SKM-1 (cell line): ENCODE data around the gene FKBP5.
"Not testable (repeated sequence)": the region's sequence is repeated elsewhere in the genome, so short reads cannot be mapped to it uniquely, and the experiment has no call there.

ENCODE experiments used
- DNase-seq: peaks from one replicate; lab custom pipeline; 2025; ENCODE audit not compliant: unreplicated experiment; lab: John Stamatoyannopoulos, UW

FKBP5 gene

DNA sequence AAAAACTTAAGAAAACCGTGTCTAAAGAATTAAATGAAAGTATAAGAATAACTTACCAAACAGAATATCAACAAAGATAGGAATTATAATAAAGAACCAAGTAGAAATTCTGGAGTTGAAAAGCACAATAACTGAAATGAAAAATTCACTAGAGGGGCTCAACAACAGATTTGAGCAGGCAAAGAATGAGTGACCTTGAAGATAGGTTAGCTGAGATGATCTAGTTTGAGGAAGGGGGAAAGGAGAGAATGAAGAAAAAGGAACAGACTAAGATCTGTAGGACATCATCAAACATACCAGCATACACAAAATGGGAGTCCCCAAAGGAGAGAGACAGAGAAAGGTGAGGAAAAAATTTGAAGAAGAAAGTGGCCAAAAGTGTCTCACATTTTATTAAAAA lies 138.3 kb downstream of the FKBP5 start:
- DNase-seq: no peak

DNA sequence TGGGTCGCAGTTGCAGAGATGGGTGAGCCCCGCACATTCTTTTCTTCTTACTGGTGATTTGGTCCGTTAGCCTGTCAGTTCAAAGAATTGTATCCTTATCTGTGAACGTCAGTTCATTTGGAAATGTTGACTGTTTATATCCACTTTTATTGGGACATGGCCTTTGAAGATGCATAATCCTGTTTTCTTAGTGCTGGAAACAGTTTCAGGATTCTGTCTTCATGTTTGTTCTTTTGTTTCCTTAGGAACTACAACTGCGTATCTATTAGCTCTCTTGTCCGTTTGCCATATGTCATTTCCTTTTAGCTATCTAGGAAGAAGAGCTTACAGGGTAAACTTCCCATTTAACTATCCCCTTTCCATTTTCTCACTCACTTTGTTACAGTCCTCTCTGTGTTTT lies 141.0 kb downstream of the FKBP5 start:
- no peak for DNase-seq

DNA sequence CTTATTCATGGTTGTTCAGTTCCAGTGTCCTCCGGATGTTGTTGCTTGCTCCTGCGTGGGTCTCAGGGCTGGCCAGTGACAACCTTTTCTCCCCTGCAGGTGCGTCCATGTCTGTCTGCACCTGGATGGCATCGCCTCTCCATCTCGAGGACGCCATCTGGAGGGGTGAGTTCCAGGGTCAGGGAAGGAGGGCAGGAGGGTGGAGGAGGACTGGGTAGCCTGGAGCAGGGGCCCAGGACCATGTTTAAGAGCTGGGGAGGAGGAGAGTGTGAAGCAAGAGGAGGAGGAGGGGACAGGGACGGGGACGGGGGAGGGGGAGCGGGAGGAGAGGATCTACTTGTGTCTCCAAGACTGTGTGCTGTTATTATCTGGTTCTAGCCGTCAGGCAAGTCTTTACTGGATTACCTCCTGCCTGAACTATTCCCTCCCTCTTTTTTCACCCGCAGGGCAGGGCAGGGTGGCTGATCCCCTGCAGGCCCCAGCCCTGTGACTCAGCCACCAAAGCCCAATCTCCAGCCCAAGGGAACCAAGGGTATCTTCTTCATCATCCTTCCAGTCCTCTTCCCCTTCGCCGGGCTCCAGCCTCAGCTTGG lies 143.8 kb downstream of the FKBP5 start:
- no peak for DNase-seq

DNA sequence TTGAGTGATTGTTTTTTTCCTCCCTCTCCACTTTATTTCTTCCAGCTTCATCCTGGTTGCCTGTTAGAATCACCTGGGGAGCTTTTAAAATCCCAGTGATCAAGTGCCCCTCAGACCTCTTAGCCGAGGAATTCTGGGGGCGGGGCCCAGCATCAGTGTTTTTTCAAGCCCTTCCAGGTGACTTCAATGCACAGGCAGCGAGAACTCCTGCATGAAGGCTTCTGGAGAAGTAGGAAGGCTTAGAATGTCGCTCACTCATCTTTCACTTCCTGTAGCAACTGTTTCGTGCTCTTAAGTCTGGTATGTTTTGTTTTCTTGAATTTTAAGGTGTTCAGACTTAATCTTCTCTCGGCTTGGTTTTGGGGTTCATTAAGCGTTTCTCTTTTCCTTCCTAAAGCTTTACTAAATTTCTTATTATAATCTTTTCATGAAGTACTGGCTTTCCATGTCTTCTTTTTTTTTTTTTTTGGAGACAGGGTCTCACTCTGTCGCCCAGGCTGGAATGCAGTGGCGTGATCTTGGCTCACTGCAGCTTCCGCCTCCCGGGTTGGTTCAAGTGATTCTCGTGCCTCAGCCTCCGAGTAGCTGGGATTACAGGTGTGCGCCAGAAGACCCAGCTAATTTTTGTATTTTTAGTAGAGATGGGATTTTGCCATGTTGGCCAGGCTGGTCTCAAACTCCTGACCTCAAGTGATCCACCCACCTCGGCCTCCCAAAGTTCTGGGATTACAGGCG lies 145.1 kb downstream of the FKBP5 start:
- no peak for DNase-seq

DNA sequence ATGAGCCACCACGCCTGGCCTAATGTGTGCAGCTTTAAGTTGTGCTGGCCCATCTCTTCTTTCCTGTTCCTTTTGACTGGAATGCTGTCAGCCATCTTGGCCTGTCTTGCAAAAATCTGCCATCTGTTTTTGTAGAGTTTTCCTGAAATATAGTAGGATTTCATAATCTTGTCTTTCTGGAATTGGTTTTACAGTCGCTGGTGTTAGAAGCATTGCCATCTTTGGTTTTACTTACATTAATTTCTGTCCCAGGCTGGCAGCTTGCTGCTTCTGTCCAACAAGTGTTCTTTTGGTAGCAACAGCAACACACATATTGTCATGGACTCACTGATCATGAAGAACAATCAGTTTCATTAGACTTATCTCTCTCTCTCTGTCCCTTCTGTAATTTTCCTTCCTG lies 146.9 kb downstream of the FKBP5 start:
- DNase-seq: no peak

DNA sequence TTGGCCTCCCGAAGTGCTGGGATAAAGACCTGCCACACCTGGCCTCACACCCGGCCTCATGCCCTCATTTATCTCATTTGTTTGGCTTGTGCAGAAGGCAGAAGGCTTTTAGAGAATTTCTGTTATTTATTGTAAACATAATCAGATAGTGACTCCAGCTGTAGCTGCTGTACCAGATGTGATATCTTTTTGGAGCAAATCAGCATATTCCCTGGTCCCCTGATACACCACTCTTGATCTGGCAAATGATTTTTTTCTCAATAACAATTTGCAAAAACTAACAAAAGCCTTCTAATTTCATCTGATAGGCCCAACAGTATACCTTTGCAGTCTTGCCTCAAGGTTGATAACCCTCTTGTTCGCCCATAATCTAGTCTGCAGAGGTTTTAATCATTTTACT lies 149.5 kb downstream of the FKBP5 start:
- DNase-seq: no peak

DNA sequence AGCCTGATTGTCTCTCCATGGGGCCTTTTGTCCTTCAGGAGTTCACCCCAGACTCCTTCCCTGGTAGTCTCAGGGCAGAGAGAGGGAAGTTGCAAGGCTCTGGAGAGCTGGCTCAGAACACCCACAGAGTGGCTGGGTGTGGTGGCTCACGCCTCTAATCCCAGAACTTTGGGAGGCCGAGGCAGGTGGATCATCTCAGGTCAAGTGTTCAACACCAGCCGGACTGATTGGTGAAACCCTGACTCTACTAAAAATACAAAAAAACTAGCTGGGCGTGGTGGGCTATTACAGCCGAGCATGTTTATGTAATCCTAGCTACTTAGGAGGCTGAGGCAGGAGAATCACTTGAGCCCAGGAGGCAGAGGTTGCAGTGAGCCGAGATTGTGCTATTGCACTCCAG lies 152.9 kb downstream of the FKBP5 start:
- not testable (repeated sequence) for DNase-seq

DNA sequence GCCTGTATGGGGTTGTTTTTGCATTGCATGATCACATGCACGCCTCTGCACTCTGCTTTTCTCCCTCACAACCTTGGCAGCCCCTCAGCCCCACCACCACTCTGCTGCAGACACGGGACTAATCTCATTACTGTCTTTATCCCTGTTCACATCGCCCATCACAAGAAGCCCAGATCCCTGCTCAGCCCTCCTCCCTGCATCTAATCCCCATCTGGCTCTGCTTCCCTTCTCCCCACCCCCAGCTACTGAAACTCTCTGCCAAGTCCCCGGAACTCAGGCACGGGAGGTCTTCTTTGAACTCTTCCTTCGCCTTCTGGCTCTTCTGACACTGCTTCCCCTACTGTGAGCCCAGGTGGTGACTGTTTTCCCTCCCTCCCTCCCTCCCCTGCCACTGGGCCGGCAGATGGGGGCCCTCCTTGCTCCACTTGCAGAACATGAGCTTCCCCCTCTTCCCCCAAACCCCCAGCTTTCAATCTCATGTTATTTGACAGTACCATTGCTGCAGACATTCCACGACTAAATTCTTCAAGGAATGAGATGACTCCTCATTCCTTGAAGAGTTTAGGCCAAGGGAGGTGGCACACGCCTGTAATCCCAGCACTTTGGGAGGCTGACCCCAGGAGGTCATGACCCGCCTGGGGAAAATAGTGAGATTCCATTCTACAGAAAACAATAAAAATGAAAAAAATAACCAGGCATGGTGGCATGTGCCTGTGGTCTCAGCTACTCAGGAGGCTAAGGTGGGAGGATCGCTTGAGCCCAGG lies 154.1 kb downstream of the FKBP5 start:
- DNase-seq: no peak

DNA sequence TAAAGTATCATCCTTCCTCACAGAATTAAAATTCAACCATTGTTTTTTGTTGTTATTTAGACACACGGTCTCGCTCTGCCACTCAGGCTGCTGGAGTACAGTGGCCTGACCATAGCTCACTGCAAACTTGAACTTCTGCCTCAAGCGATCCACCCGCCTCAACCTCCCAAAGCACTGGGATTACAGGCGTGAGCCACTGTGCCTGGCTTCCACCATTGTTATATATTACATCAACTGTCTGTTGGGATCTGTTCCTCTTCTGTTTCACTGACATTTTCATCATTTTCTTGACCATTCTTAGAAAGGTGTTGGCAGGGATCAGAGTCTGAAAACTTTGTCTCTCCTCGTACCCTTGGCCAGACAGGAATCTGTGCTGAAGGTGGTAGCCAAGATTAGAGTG lies 154.7 kb downstream of the FKBP5 start:
- DNase-seq: no peak

DNA sequence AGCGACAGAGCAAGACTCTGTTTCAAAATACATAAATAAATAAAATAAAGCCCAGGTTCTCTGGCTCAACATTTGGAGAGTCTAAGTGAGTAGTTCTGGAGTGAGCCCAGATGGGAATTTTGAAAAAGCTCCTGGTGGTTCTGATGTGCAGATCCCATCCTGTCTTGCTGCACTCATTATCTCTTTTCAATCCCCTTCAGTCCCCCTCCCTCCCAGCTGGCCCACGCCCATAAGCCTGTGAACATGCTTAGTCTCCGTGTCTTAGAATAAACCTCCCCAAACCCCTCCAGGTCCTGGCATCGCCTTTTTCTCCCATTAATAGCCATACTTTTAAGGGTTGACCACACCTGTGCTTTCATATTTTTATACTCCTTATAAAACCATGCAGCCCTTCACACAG lies 156.6 kb downstream of the FKBP5 start:
- DNase-seq: no peak

DNA sequence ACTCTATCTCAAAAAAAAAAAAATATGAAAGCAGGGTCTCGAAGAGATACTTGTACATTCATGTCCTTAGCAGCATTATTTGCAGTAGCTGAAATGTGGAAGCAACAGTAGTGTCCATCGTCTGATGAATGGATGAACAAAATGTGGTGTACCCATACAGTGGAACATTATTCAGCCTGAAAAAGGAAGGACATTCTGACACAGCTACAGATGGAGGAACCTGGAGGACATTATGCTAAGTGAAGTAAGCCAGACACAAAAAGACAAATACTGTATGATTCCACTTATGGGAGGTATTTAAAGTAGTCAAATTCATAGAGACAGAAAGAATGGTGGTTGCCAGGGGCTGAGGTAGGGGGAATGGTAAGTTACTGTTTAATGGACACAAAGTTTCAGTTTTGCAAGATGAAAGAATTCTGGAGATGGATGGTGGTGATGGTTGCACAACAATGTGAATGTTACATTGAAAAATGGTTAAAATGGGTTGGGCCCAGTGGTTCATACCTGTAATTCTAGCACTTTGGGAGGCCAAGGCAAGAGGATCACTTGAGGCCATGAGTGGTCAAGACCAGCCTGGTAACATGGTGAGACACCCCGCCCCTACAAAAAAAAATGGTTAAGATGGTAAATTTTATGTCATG lies 164.2 kb downstream of the FKBP5 start:
- no peak for DNase-seq
